ENCODE results near the gene MYCBPAP.

MYCBPAP gene

DNA sequence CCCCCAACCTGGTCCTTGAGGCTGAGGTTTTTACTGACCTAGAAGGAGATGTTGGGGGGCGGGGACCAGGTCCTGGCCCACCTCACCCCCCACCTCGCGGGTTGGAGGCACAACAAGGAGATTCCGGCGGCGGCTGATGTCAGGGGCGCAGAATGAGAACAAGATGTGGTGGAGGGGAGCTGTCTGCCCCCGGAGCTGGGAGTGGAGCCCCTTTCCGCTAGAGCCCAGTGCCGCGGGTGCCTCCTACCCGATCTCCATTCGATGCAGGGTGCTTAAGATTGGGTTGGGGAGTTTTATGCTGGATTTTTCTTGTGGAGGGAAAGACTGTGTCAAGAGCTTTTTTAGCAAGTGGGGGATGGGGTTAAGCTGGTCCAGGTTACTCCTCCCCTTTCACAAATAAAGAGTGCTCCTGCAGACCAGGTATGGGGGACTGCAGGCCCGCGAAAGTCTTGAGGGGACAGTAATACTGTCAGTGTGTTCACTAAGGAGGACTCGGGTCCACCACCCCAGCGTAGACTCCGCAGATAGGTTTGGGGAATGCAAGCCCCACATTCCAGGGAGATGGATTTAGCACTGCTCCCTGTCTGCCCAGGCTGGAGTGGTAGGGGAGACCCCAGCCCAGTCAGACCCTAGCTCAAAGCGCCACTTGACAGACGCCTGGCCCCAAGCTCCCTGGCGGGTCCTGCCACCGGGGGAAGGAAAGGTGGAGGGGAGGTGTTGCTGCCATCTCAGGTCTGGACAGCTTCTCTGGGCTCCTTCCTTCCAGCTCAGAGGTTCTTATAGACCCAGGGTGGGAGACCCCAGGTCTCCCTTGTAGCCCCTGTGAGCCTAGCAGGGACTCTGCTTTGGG, 54.2 kb downstream of the MYCBPAP start:
- DNase-seq (ENCODE audit: extremely low read depth, insufficient read length): no peak
- Histone ChIP-seq H3K4me3 (replicated peaks; ENCODE audit: low read depth, low read length) (no peak overlapping the region), H3K36me3 (ENCODE audit: control insufficient read depth, insufficient read depth, low read length) (no peaks in the 10 kb centered on the region), H3K27me3 (replicated peaks; ENCODE audit: control insufficient read depth, insufficient read depth, low read length) (peaks cover 2% of the 10 kb centered on the region)
- TF ChIP-seq, protein P1, sequence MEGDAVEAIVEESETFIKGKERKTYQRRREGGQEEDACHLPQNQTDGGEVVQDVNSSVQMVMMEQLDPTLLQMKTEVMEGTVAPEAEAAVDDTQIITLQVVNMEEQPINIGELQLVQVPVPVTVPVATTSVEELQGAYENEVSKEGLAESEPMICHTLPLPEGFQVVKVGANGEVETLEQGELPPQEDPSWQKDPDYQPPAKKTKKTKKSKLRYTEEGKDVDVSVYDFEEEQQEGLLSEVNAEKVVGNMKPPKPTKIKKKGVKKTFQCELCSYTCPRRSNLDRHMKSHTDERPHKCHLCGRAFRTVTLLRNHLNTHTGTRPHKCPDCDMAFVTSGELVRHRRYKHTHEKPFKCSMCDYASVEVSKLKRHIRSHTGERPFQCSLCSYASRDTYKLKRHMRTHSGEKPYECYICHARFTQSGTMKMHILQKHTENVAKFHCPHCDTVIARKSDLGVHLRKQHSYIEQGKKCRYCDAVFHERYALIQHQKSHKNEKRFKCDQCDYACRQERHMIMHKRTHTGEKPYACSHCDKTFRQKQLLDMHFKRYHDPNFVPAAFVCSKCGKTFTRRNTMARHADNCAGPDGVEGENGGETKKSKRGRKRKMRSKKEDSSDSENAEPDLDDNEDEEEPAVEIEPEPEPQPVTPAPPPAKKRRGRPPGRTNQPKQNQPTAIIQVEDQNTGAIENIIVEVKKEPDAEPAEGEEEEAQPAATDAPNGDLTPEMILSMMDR (IDR thresholded peaks at IDR 0.05; ENCODE audit: insufficient read depth, low read length, poor library complexity, severe bottlenecking): peak; percentile 6

DNA sequence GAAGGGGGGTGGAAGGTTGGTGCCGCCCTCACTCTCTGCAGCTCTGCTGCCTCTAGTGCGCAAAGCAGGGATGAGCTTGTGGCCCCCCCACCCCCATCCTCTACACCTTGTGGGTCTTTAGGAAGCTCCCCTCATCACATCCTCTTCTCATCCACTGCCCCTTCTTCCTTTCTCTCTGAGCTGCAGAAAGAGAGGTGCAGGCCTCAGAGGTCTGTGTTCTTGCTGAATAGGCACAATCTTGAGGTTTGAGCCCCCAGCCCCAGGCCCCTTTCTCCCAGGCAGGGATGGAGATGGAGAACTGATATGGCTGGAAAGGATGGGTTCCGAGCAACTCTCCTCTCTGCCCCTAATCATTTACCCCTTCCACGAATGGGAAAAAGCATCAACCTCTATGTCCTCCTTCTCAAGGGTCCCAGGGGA, 54.9 kb downstream of the MYCBPAP start:
- H3K4me3 ChIP-seq (replicated peaks; ENCODE audit: low read depth, low read length): no peak overlapping the region
- no peak for DNase-seq (ENCODE audit: extremely low read depth, insufficient read length)
- TF ChIP-seq, protein P1 (IDR thresholded peaks at IDR 0.05; ENCODE audit: insufficient read depth, low read length, poor library complexity, severe bottlenecking): no peak
- H3K27me3 ChIP-seq (replicated peaks; ENCODE audit: control insufficient read depth, insufficient read depth, low read length): peaks cover 2% of the 10 kb centered on the region
- no peaks in the 10 kb centered on the region for H3K36me3 ChIP-seq (ENCODE audit: control insufficient read depth, insufficient read depth, low read length)

GRCh38 chr17:50564916-50565315, 56.7 kb downstream of the MYCBPAP start:
- no peaks in the 10 kb centered on the region for H3K36me3 ChIP-seq (ENCODE audit: control insufficient read depth, insufficient read depth, low read length)
- no peak for DNase-seq (ENCODE audit: extremely low read depth, insufficient read length)
- no peak overlapping the region for H3K4me3 ChIP-seq (replicated peaks; ENCODE audit: low read depth, low read length)
- H3K27me3 ChIP-seq (replicated peaks; ENCODE audit: control insufficient read depth, insufficient read depth, low read length): peaks cover 1% of the 10 kb centered on the region; the same call in 1 of the 2 replicates
- TF ChIP-seq, protein P1 (IDR thresholded peaks at IDR 0.05; ENCODE audit: insufficient read depth, low read length, poor library complexity, severe bottlenecking): no peak

DNA sequence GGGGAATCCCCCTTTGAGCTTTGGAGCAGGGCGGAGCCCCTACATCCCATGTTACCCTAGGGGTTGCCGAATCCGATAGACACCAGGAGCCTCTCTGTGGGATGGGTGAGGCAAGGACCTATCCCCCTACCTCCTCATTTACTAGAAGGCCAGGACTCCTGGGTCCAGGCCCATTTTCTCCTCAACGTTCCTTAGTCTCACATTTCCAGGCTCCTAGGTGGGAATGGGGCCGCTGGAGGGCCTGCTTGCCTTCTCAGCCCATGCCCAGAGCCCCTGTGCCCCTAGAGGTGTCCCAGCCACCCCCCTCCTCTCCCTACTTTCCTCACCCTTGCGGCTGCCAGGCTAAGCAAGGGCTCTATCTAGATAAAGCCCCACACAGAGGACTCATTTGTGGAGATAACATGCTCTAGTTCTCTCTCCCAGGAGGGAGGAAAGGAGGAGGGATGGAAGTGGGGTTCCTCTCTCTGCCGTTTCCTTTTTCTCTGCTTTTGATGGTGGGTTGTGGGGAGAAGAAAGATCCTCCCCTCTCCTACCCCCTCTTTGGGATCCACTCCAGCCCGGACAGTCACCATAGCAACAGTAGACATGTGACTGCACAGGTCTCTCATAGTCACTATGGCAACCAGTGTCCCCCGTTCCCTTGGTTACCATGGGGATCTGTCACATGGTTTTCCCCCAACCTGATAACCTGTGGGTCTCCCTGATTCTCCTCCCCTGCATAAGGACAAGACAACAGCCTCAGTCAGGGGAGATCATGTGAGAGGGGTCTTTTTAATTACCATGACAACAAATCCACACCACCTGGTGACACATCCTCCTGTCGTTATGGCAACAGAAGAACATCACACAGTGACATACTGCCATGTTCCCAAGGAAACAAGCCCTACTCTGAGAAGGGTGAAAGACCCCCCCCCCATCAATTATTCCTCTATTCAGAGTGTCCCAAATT, 57.4 kb downstream of the MYCBPAP start:
- H3K36me3 ChIP-seq (ENCODE audit: control insufficient read depth, insufficient read depth, low read length): no peaks in the 10 kb centered on the region
- H3K27me3 ChIP-seq (replicated peaks; ENCODE audit: control insufficient read depth, insufficient read depth, low read length): peaks cover 1% of the 10 kb centered on the region; the same call in 1 of the 2 replicates
- H3K4me3 ChIP-seq (replicated peaks; ENCODE audit: low read depth, low read length): no peak overlapping the region
- TF ChIP-seq, protein P1 (IDR thresholded peaks at IDR 0.05; ENCODE audit: insufficient read depth, low read length, poor library complexity, severe bottlenecking): no peak
- no peak for DNase-seq (ENCODE audit: extremely low read depth, insufficient read length)

GRCh38 chr17:50566886-50567285, 58.6 kb downstream of the MYCBPAP start:
- H3K36me3 ChIP-seq (ENCODE audit: control insufficient read depth, insufficient read depth, low read length): no peaks in the 10 kb centered on the region
- TF ChIP-seq, protein P1 (IDR thresholded peaks at IDR 0.05; ENCODE audit: insufficient read depth, low read length, poor library complexity, severe bottlenecking): no peak
- H3K4me3 ChIP-seq (replicated peaks; ENCODE audit: low read depth, low read length): no peak overlapping the region
- no peak for DNase-seq (ENCODE audit: extremely low read depth, insufficient read length)
- H3K27me3 ChIP-seq (replicated peaks; ENCODE audit: control insufficient read depth, insufficient read depth, low read length): peaks cover 1% of the 10 kb centered on the region; the same call in 1 of the 2 replicates

Data from GM06990 (cell line).